ENCODE results near the gene FGFR2. TPM values are rescaled to one million over a fixed set of nuclear protein-coding genes. Genes with fewer than 3 reads are reported as not detected.

Gene FGFR2
- total and polyA plus RNA-seq, 9 of the 15 experiments (the other 6 are each of a cell fraction or from before 2014, with no cell fraction given): 0.20 TPM; not detected in 8

DNA sequence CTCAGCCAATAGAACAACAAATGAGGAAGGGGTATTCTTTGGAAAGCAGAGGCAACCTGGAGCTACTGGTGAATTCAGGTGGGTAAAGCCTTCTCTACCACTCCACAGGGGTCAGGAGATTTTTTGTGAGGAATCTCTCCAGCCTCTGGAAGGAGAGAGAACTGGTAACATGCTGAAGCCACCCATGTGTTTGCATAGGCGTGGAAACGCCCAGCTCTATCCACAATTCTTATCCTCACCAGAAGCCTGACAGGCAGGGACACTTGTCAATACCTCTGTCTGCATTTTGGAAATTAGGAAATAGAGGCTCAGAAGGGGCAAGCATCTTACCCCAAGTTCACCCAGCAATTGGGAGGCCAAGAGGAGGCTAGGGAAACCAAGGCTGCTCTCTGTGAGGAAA is 133.7 kb downstream of the FGFR2 start:
- Histone ChIP-seq H3K9me1 (ENCODE audit: control insufficient read depth, insufficient read depth, low read length) (no peaks in the 10 kb centered on the region), H3K36me3 (ENCODE audit: control insufficient read depth, insufficient read depth, low read length) (no peaks in the 10 kb centered on the region), H3K27ac (ENCODE audit: extremely low read depth, low read depth, low read length) (no peak overlapping the region), H3K27me3 (ENCODE audit: control insufficient read depth in 2 of 2, insufficient read depth in 2 of 2, low read length in 2 of 2) (peaks cover 0 to 9% of the 10 kb centered on the region in 2 experiments; a peak in 2 of 5 replicates), H3K4me2 (ENCODE audit: insufficient read depth, low read length) (no peak overlapping the region), H3K79me2 (ENCODE audit: control insufficient read depth, insufficient read depth, low read length) (no peaks in the 10 kb centered on the region), H3K9ac (ENCODE audit: insufficient read depth in 1 of 2, low read depth in 2 of 2, low read length in 2 of 2) (no peak overlapping the region), H3K4me3 (no peak overlapping the region), H2AFZ (ENCODE audit: low read depth, low read length) (no peak overlapping the region), H3K4me1 (replicated peaks in 1 of 2; ENCODE audit: control insufficient read depth in 2 of 2, insufficient read depth in 2 of 2, low read length in 2 of 2) (no peaks in the 10 kb centered on the region), H4K20me1 (replicated peaks; ENCODE audit: control insufficient read depth, insufficient read depth, low read length) (no peaks in the 10 kb centered on the region), H3K9me3 (replicated peaks; ENCODE audit: control insufficient read depth, insufficient read depth, low read depth, low read length) (no peaks in the 10 kb centered on the region)
- no CpG with 5 or more reads among the region's 2 CpGs for WGBS (ENCODE audit: insufficient coverage, low coverage, missing lambda C conversion rate)
- CTCF ChIA-PET (ENCODE audit: low intra/inter-chr PET ratio): no interaction called here
- in situ Hi-C loops (cut with MboI) (no loop called here), intact Hi-C loops (cut with micrococcal nuclease) (no loop called here)
- FAIRE-seq: no peak
- DNase-seq (ENCODE audit: extremely low read depth in 1 of 4, low spot score in 3 of 4): no peak
- ATAC-seq: no peak
- TF ChIP-seq RFX5 (IDR thresholded peaks at IDR 0.05; ENCODE audit: low read depth, low read length) (no peak), RNF2 (IDR thresholded peaks at IDR 0.05) (no peak), E4F1 (CRISPR knock-in tag; IDR thresholded peaks at IDR 0.05; ENCODE audit: borderline replicate concordance) (no peak), JUND (IDR thresholded peaks at IDR 0.05; ENCODE audit: borderline replicate concordance, low read depth, low read length) (no peak), JUND (tag; IDR thresholded peaks at IDR 0.05; ENCODE audit: borderline replicate concordance, low read depth, low read length) (no peak), IRF2 (CRISPR knock-in tag; IDR thresholded peaks at IDR 0.05) (no peak)
- TF ChIP-seq, protein P1, sequence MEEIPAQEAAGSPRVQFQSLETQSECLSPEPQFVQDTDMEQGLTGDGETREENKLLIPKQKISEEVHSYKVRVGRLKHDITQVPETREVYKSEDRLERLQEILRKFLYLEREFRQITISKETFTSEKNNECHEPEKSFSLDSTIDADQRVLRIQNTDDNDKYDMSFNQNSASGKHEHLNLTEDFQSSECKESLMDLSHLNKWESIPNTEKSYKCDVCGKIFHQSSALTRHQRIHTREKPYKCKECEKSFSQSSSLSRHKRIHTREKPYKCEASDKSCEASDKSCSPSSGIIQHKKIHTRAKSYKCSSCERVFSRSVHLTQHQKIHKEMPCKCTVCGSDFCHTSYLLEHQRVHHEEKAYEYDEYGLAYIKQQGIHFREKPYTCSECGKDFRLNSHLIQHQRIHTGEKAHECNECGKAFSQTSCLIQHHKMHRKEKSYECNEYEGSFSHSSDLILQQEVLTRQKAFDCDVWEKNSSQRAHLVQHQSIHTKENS (CRISPR knock-in tag; IDR thresholded peaks at IDR 0.05): no peak
- TF ChIP-seq, protein P2, sequence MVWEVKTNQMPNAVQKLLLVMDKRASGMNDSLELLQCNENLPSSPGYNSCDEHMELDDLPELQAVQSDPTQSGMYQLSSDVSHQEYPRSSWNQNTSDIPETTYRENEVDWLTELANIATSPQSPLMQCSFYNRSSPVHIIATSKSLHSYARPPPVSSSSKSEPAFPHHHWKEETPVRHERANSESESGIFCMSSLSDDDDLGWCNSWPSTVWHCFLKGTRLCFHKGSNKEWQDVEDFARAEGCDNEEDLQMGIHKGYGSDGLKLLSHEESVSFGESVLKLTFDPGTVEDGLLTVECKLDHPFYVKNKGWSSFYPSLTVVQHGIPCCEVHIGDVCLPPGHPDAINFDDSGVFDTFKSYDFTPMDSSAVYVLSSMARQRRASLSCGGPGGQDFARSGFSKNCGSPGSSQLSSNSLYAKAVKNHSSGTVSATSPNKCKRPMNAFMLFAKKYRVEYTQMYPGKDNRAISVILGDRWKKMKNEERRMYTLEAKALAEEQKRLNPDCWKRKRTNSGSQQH (CRISPR knock-in tag; IDR thresholded peaks at IDR 0.05): no peak
- BruUV-seq (replicated peaks): no TSS peak
- POLR2A ChIA-PET: interaction anchor here (0.6 kb wide), 1 partner anchor 54 kb away, joined by 3 read pairs; no protein-coding TSS in a partner anchor
